Neural cell (in vitro differentiated cells): Measurements from ENCODE around the gene ABCC8. TPM values are rescaled to one million over a fixed set of nuclear protein-coding genes. Genes with fewer than 3 reads are reported as not detected.

Experiments used
- H2AFZ ChIP-seq: fragments of 200-600, 300-800 bp; sonication (generic), shearing (Covaris generic); 2 replicates; pipeline ENCODE4 v1.6.0; 2014; ENCODE audit warnings: low read depth, mild to moderate bottlenecking, antibody characterized with exemption, low read length, moderate library complexity
- H3F3A ChIP-seq: fragments of 200-600 bp; shearing (Covaris generic); 2 replicates; pipeline ENCODE4 v1.6.1; 2016; ENCODE audit warnings: mild to moderate bottlenecking, moderate library complexity, mixed read lengths, antibody characterized with exemption, low read length; ENCODE audit not compliant: insufficient read depth, poor library complexity, severe bottlenecking
- H3K27ac ChIP-seq: fragments of 200-600, 300-800 bp; sonication (generic), shearing (Covaris generic); 2 replicates; pipeline ENCODE4 v1.5.1; 2014; ENCODE audit warnings: mild to moderate bottlenecking, low read length, moderate library complexity
- H3K27me3 ChIP-seq: fragments of 300-800, 200-600 bp; sonication (generic), shearing (Covaris generic); 2 replicates; pipeline ENCODE4 v1.6.0; 2014; ENCODE audit warnings: mild to moderate bottlenecking, low read depth, low read length, moderate library complexity; ENCODE audit not compliant: insufficient read depth
- H3K36me3 ChIP-seq: fragments of 300-800, 200-600 bp; sonication (generic), shearing (Covaris generic); 2 replicates; pipeline ENCODE4 v1.5.1; 2014; ENCODE audit warnings: mild to moderate bottlenecking, antibody characterized with exemption, low read length, moderate library complexity; ENCODE audit not compliant: insufficient read depth
- H3K4me2 ChIP-seq: fragments of 300-800, 200-600 bp; sonication (generic), shearing (Covaris generic); 2 replicates; pipeline ENCODE4 v1.6.0; 2014; ENCODE audit warnings: mild to moderate bottlenecking, low read length
- H3K4me3 ChIP-seq: fragments of 300-800, 200-600 bp; sonication (generic), shearing (Covaris generic); 2 replicates; pipeline ENCODE4 v1.5.1; 2014; ENCODE audit warnings: mild to moderate bottlenecking, low read length, moderate library complexity
- H3K79me2 ChIP-seq: fragments of 200-600 bp; shearing (Covaris generic); replicated peaks from 2 replicates; pipeline ENCODE4 v1.6.0; 2014; ENCODE audit warnings: mild to moderate bottlenecking, low read length, moderate library complexity; ENCODE audit not compliant: insufficient read depth
- H3K9ac ChIP-seq: fragments of 300-800, 200-600 bp; sonication (generic), shearing (Covaris generic); 2 replicates; pipeline ENCODE4 v1.6.1; 2016; ENCODE audit warnings: mild to moderate bottlenecking, low read length, mixed read lengths
- H3K9me2 ChIP-seq: fragments of 200-600 bp; shearing (Covaris generic); 2 replicates; pipeline ENCODE4 v1.6.1; 2016; ENCODE audit warnings: mild to moderate bottlenecking, low read length, mixed read lengths; ENCODE audit not compliant: insufficient read depth
- H3K9me3 ChIP-seq: fragments of 200-600, 300-800 bp; sonication (generic), shearing (Covaris generic); 2 replicates; pipeline ENCODE4 v1.6.1; 2016; ENCODE audit warnings: mild to moderate bottlenecking, mixed run types, low read length, moderate library complexity, mixed read lengths
- H4K20me1 ChIP-seq: fragments of 200-600 bp; shearing (Covaris generic); 2 replicates; pipeline ENCODE4 v1.6.1; 2016; ENCODE audit warnings: mild to moderate bottlenecking, mixed run types; ENCODE audit not compliant: insufficient read depth
- EP300 ChIP-seq: fragments of 450-650 bp; conservative IDR thresholded peaks from 2 replicates; pipeline ENCODE4 v1.6.1; 2014; ENCODE audit warnings: antibody characterized with exemption, mild to moderate bottlenecking, moderate library complexity; ENCODE audit not compliant: poor library complexity, severe bottlenecking
- EZH2 ChIP-seq: fragments of 200-600, 300-800 bp; shearing (Covaris generic), sonication (generic); IDR thresholded peaks from 2 replicates; pipeline ENCODE4 v1.6.1; 2014; ENCODE audit warnings: antibody characterized with exemption, low read length, borderline replicate concordance, mild to moderate bottlenecking; ENCODE audit not compliant: insufficient read depth, poor library complexity, severe bottlenecking
- MXI1 ChIP-seq: fragments of 450-650 bp; conservative IDR thresholded peaks from 2 replicates; pipeline ENCODE4 v1.6.1; 2014; ENCODE audit warnings: antibody characterized with exemption, mild to moderate bottlenecking; ENCODE audit not compliant: poor library complexity, severe bottlenecking
- POLR2AphosphoS5 ChIP-seq: IDR thresholded peaks from 2 replicates; pipeline ENCODE4 v1.6.1; 2012
- REST ChIP-seq: IDR thresholded peaks from 2 replicates; pipeline ENCODE4 v1.6.1; 2012; ENCODE audit warnings: borderline replicate concordance
- SMC3 ChIP-seq: fragments of 450-650 bp; conservative IDR thresholded peaks from 2 replicates; pipeline ENCODE4 v1.6.1; 2014; ENCODE audit warnings: antibody characterized with exemption, mild to moderate bottlenecking, moderate library complexity; ENCODE audit not compliant: poor library complexity
- TAF1 ChIP-seq: IDR thresholded peaks from 2 replicates; pipeline ENCODE4 v1.6.1; 2012; ENCODE audit warnings: low read depth
- polyA plus RNA-seq: library from polyadenylated mRNA; depleted of rRNA; stranded (reverse); fragments of >200 nt; gene quantifications from 2 replicates; pipeline ENCODE4 v1.2.3, GENCODE V29; 2014
- TF ChIP-seq, protein P1 (sequence below): fragments of 450-650 bp; IDR thresholded peaks from 2 replicates; pipeline ENCODE4 v1.5.1; 2014; ENCODE audit warnings: antibody characterized with exemption, mild to moderate bottlenecking, moderate library complexity; ENCODE audit not compliant: poor library complexity, severe bottlenecking

Gene ABCC8
- polyA plus RNA-seq, 1 donor from 2014 or later, result 13.2 TPM

GRCh38 chr11:17382046-17382728 lies 94.5 kb downstream of the ABCC8 start:
- no peaks in the 10 kb centered on the region for H3K27me3 ChIP-seq

GRCh38 chr11:17381156-17381555 lies 95.5 kb downstream of the ABCC8 start:
- H3K9ac ChIP-seq, result no peak overlapping the region
- no peak overlapping the region for H3K27ac ChIP-seq
- no peaks in the 10 kb centered on the region for H3F3A ChIP-seq
- no peak for TF ChIP-seq EZH2
- TF ChIP-seq, protein P1, sequence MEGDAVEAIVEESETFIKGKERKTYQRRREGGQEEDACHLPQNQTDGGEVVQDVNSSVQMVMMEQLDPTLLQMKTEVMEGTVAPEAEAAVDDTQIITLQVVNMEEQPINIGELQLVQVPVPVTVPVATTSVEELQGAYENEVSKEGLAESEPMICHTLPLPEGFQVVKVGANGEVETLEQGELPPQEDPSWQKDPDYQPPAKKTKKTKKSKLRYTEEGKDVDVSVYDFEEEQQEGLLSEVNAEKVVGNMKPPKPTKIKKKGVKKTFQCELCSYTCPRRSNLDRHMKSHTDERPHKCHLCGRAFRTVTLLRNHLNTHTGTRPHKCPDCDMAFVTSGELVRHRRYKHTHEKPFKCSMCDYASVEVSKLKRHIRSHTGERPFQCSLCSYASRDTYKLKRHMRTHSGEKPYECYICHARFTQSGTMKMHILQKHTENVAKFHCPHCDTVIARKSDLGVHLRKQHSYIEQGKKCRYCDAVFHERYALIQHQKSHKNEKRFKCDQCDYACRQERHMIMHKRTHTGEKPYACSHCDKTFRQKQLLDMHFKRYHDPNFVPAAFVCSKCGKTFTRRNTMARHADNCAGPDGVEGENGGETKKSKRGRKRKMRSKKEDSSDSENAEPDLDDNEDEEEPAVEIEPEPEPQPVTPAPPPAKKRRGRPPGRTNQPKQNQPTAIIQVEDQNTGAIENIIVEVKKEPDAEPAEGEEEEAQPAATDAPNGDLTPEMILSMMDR, result no peak
- TF ChIP-seq MXI1, result no peak
- TF ChIP-seq REST, result no peak
- no peak for TF ChIP-seq SMC3
- no peak for TF ChIP-seq EP300
- TF ChIP-seq TAF1, result no peak
- no peak for TF ChIP-seq POLR2AphosphoS5
- no peaks in the 10 kb centered on the region for H3K9me2 ChIP-seq
- no peak overlapping the region for H3K4me3 ChIP-seq
- no peaks in the 10 kb centered on the region for H4K20me1 ChIP-seq
- H3K79me2 ChIP-seq, result no peaks in the 10 kb centered on the region
- no peak overlapping the region for H2AFZ ChIP-seq
- no peaks in the 10 kb centered on the region for H3K27me3 ChIP-seq
- no peak overlapping the region for H3K4me2 ChIP-seq
- no peaks in the 10 kb centered on the region for H3K36me3 ChIP-seq
- H3K9me3 ChIP-seq, result no peaks in the 10 kb centered on the region

More at GRCh38 chr11:17382046-17382728, 94.5 kb downstream of the ABCC8 start:
- Histone ChIP-seq H3K4me2 (no peak overlapping the region), H3K9me2 (no peaks in the 10 kb centered on the region), H3F3A (no peaks in the 10 kb centered on the region), H4K20me1 (no peaks in the 10 kb centered on the region), H2AFZ (no peak overlapping the region), H3K4me3 (no peak overlapping the region), H3K9me3 (no peaks in the 10 kb centered on the region), H3K36me3 (no peaks in the 10 kb centered on the region), H3K27ac (no peak overlapping the region), H3K79me2 (no peaks in the 10 kb centered on the region), H3K9ac (no peak overlapping the region)
- TF ChIP-seq POLR2AphosphoS5 (no peak), SMC3 (no peak), EZH2 (no peak)
- TF ChIP-seq, protein P1, result no peak
